Progenitor cell of endocrine pancreas (in vitro differentiated cells): ENCODE measurements around the gene STX7. TPM values are rescaled to one million over a fixed set of nuclear protein-coding genes. Genes with fewer than 3 reads are reported as not detected.

Experiments used
- DNase-seq: peaks from one replicate; pipeline ENCODE4 v3.0.0; 2021; ENCODE audit warnings: low spot score; ENCODE audit not compliant: unreplicated experiment
- H3K27ac Mint-ChIP-seq: 2 replicates; pipeline ENCODE4 v1.8.0; 2021; ENCODE audit warnings: mild to moderate bottlenecking, moderate library complexity, mixed read lengths
- H3K27me3 Mint-ChIP-seq: 2 replicates; pipeline ENCODE4 v1.8.0; 2021; ENCODE audit warnings: mixed read lengths
- H3K36me3 Mint-ChIP-seq: 2 replicates; pipeline ENCODE4 v1.8.0; 2022; ENCODE audit warnings: mixed read lengths; ENCODE audit not compliant: insufficient read depth
- H3K4me1 Mint-ChIP-seq: 2 replicates; pipeline ENCODE4 v1.8.0; 2021; ENCODE audit warnings: low read depth, mixed read lengths
- H3K4me3 Mint-ChIP-seq: 2 replicates; pipeline ENCODE4 v1.8.0; 2021; ENCODE audit warnings: low read depth, mild to moderate bottlenecking, moderate library complexity, mixed read lengths
- H3K9me3 Mint-ChIP-seq: 2 replicates; pipeline ENCODE4 v1.8.0; 2021; ENCODE audit warnings: low read depth, mixed read lengths
- total RNA-seq: library from RNA; stranded (reverse); gene quantifications from 2 replicates; pipeline ENCODE4 v1.2.1, GENCODE V29; 2021
- TF ChIP-seq, protein P1 (sequence below): fragments of 200-600 bp; sonication (generic); IDR thresholded peaks from one replicate; pipeline ENCODE4 v1.5.0; 2021; ENCODE audit warnings: antibody characterized with exemption, mild to moderate bottlenecking; ENCODE audit not compliant: unreplicated experiment

The STX7 gene
- total RNA-seq, 1 donor from 2014 or later, result 40.5 TPM

GRCh38 chr6:132496519-132497180, 16.3 kb downstream of the STX7 start:
- peaks cover 8% of the 10 kb centered on the region for H3K9me3 Mint-ChIP-seq
- no peak for DNase-seq
- TF ChIP-seq, protein P1, sequence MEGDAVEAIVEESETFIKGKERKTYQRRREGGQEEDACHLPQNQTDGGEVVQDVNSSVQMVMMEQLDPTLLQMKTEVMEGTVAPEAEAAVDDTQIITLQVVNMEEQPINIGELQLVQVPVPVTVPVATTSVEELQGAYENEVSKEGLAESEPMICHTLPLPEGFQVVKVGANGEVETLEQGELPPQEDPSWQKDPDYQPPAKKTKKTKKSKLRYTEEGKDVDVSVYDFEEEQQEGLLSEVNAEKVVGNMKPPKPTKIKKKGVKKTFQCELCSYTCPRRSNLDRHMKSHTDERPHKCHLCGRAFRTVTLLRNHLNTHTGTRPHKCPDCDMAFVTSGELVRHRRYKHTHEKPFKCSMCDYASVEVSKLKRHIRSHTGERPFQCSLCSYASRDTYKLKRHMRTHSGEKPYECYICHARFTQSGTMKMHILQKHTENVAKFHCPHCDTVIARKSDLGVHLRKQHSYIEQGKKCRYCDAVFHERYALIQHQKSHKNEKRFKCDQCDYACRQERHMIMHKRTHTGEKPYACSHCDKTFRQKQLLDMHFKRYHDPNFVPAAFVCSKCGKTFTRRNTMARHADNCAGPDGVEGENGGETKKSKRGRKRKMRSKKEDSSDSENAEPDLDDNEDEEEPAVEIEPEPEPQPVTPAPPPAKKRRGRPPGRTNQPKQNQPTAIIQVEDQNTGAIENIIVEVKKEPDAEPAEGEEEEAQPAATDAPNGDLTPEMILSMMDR, result no peak

GRCh38 chr6:132495604-132496079, 17.3 kb downstream of the STX7 start:
- H3K27ac Mint-ChIP-seq, result no peak overlapping the region

More at GRCh38 chr6:132496519-132497180, 16.3 kb downstream of the STX7 start:
- Mint-ChIP-seq H3K36me3 (peaks cover 32% of the 10 kb centered on the region), H3K27ac (no peak overlapping the region), H3K27me3 (no peaks in the 10 kb centered on the region), H3K4me3 (no peak overlapping the region), H3K4me1 (no peaks in the 10 kb centered on the region)

DNA sequence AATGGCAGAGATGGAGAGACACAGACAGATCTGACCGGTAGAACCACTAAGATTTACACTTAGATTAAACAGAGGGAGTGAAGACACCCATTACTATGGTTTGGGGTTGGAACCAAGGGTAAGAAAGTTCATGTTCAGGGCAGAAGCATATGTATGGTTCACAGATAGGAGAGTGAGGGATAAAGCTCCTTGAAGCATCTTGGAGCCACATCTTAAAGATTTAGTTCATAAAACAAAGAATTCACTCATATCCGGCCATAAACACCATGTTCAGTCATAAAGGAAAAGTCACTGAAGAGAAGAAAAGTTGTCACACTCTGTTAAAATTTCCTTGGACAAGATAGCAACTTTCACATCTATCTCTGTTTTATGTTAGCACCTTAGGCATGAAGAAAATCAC, 18.0 kb downstream of the STX7 start:
- peaks cover 25% of the 10 kb centered on the region for H3K36me3 Mint-ChIP-seq
- H3K4me1 Mint-ChIP-seq, result no peaks in the 10 kb centered on the region
- H3K9me3 Mint-ChIP-seq, result peaks cover 8% of the 10 kb centered on the region
- H3K27me3 Mint-ChIP-seq, result no peaks in the 10 kb centered on the region
- H3K4me3 Mint-ChIP-seq, result no peak overlapping the region
- H3K27ac Mint-ChIP-seq, result no peak overlapping the region
- TF ChIP-seq, protein P1, result no peak
- DNase-seq, result no peak

More at GRCh38 chr6:132495604-132496079, 17.3 kb downstream of the STX7 start:
- Mint-ChIP-seq H3K4me3 (no peak overlapping the region), H3K36me3 (peaks cover 29% of the 10 kb centered on the region), H3K4me1 (no peaks in the 10 kb centered on the region), H3K9me3 (peaks cover 8% of the 10 kb centered on the region), H3K27me3 (no peaks in the 10 kb centered on the region)
- TF ChIP-seq, protein P1, result no peak
- no peak for DNase-seq

DNA sequence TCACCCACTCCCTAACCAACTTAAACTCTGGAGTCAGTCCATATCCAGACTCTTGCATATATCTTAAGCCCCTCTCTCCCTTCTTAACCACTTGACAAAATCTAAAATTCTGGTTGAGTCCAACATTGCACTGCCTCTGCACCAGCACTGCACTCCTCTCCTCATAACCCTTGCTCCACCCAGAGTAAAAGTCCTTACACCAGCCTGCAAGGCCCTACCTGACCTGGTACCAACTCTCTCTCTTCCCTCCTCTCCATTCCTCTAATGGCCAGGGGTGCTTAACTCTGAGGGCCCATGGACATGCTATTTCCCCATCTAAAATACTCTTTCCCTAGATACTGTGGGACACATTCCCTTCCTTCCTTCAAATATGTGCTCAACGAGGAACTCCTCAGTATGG, 21.0 kb downstream of the STX7 start:
- Mint-ChIP-seq H3K4me1 (no peaks in the 10 kb centered on the region), H3K27me3 (no peaks in the 10 kb centered on the region), H3K9me3 (peaks cover 8% of the 10 kb centered on the region), H3K27ac (no peak overlapping the region), H3K4me3 (no peak overlapping the region), H3K36me3 (peaks cover 12% of the 10 kb centered on the region)
- DNase-seq, result no peak
- TF ChIP-seq, protein P1, result no peak

DNA sequence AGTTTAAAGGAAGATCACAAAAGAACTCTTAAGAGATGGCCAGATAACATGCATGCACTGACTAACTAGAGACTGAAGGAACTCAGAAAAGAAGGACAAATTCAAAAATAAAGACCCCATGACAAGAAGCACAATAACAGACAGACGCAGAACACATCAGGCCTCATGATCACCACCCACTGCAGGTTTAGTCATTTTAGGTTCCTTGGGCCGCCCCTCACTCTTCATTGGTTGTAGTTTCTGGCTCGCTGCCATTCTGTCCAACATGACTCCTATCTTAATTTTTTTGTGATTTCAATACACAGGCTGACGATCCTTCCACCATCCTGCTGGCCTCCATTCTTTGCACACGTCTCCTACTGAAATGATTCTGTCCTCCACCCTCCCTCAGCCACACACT, 21.6 kb downstream of the STX7 start:
- no peak overlapping the region for H3K4me3 Mint-ChIP-seq
- no peaks in the 10 kb centered on the region for H3K4me1 Mint-ChIP-seq
- no peak for DNase-seq
- TF ChIP-seq, protein P1, result no peak
- peaks cover 8% of the 10 kb centered on the region for H3K9me3 Mint-ChIP-seq
- H3K36me3 Mint-ChIP-seq, result peaks cover 12% of the 10 kb centered on the region
- no peak overlapping the region for H3K27ac Mint-ChIP-seq
- no peaks in the 10 kb centered on the region for H3K27me3 Mint-ChIP-seq
